GM18499 (cell line): ENCODE results near the gene RSPH6A.
"Not testable (repeated sequence)": the region's sequence is repeated elsewhere in the genome, so short reads cannot be mapped to it uniquely, and the experiment has no call there.

Experiments
- ATAC-seq: cut with Tn5 transposase; IDR thresholded peaks from one replicate; pipeline ENCODE4 v1.9.1; 2021; ENCODE audit warnings: moderate number of reproducible peaks; ENCODE audit not compliant: insufficient read depth, unreplicated experiment

Gene RSPH6A

DNA sequence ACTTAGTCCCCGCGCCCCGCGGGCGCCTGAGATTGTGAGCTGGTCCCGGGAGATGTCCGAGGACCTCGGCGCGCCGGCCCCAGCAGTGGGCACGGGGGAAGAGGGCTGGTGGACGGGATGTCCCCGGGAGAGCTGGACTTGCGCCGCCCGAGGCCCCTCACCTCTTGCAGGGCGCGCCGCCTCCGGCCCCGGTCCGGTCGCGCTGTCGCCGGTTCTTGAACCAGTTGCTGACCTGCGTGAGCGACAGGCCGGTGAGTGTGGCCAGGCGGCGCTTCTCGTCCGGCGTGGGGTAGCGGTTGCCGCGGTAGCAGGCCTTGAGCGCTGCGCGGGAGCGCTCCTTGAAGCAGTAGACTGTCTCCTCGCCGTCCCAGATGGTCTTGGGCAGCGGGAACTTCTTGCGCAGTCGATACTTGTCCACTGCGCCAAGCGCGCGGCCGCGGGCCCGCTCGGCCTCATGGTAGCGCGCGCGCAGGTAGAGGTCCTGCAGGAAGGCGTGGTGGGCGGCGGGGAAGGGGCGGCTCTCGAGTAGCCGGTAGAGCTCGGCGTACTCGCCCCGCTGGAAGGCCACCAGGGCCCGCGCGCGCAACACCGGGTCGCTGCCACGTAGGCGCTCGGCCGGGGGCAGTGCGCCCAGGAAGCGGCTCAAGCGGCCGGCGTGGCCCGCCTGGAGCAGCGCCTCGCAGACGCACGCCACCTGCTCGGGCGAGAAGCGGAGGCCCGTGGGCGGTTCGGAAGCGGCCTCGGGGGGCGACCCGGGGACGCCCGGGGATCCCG, 47.0 kb downstream of the RSPH6A start:
- ATAC-seq, result no peak

DNA sequence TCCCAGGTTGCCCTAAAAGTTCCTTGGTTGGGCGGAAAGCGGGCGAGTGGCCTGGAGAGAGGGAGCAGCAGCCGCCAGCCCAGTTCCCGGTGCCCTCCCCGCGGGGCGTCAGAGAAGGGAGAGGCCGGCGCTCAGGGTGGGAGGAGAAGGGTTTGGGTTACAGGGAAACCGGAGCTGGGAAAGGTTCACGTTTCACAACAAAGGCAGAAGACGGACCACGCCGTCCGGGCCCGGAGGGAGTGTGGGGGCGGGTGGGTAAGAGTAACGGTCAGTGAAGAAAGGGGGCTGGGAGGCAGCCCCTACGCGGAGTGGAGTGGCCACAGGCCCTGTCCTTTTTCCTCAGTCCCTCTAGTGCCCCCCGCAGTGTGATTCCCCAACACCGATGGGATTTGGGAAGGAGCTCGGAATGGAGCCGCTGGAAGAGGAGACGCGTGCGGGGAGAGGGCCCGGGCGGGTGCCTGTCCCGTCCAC, 47.7 kb downstream of the RSPH6A start:
- ATAC-seq, result no peak

DNA sequence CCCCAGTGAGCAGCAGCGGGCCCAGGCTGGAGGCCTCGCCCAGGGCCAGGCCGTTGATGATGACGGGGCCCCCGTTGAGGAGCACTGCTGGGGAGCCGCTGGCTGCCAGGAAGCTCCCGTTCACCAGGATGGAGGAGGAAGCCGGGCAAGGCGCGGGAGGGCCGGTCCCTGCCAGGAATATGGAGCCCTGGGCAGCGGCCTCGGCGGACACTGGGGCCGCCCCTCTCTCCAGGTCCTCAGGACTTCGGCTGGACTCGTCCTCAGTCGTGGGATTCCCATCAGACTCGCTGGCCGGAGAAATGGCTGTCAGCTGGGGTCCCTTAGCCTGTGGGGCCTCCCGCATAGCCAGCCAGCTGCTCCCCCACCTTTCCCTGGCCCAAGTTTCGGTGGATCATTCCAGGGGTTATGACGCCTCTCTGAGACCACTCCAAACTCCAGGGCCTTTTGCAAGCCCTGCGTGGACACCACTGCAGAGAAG, 48.2 kb downstream of the RSPH6A start:
- ATAC-seq, result no peak

DNA sequence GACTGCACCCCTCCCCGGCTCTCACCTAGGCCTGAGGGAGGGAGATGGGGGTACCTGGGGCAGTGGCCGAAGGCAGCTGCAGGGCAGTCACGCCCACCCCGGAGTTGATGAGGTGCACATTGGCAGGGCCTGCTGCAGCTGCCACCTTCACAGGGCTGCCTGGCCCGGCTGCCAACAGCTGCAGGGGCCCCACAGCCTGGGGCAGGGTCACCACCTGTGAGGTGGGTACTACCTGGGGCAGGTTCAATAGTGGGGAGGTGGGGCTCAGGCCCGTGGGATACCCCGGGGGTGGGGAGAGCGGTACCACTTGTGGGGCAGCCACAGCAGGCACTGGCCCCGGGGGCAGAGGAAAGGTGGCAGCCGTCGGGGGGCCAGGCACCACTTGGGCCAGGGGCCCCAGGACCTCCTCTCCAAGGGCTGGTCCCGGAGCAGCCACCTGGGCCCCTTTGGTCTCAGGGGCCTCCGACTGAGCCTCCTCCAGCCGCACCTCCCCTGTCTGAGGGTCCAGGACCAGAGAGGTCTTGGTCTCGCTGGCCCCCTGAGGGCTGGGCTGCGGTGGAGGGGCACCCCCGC, 48.7 kb downstream of the RSPH6A start:
- ATAC-seq, result no peak

DNA sequence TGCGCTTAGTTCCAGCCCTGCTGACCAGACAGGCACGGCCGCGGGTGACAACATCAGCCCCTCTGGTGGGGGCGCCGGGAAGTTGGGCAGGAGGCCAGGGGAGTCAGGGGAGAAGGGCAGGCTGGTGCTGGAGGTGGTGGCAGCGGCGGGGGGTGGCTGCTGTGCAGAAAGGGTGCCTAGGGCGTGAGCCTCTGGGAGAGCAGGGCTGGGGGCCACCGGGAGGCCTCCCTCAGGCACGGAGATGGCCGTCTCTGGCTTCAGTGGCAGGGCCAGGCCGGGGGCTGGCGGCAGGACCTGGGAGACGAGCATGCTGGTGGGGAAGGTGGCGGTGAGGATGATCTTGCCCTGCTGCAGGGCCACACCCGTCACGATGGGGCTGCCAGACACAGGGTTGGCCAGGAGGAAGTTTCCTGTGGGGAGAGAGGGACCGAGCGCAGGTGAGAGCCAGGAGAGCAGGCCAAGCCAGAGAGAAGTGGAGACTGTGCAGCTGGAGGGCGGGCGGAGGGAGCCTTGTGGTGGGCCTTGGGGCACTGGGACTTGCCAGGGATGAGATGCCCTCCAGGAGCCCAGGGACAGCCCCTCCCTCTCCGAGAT, 49.3 kb downstream of the RSPH6A start:
- ATAC-seq, result no peak

DNA sequence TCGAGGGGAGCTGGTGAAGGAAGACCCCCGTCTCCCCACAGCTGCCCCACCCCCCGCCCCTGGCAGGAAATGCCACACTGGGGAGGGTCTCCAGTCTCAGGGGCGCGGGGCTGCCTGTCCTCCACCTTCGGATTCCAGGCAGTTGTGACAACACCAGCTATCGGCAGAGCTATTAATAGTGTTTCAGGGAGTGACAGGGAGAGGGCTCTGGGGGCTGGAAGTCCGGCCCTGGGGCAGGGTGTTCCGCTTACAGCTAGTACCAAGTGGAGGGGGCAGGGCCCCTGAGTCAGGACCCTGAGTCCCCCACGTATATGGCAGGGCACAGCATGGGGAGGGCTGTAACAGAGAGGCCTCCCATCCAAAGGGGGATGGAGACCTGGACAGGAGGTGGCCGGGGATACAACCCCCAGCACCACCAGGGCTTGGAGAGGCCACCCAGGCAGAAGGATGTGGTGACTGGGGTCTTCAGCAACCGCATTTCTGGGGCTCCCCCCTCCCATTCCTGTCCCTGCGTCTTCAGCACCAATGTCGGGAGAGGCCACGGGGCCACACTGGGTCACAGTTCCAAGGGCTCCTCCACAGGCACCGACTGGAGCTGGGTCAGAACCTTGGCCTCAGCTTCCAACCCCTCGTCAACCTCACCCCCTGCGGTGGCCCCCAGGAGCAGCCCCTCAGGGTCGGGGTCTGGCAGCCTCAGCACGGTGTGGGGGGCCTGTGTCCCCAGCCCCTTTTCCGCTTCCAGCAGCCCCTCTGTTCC, 50.0 kb downstream of the RSPH6A start:
- no peak for ATAC-seq

DNA sequence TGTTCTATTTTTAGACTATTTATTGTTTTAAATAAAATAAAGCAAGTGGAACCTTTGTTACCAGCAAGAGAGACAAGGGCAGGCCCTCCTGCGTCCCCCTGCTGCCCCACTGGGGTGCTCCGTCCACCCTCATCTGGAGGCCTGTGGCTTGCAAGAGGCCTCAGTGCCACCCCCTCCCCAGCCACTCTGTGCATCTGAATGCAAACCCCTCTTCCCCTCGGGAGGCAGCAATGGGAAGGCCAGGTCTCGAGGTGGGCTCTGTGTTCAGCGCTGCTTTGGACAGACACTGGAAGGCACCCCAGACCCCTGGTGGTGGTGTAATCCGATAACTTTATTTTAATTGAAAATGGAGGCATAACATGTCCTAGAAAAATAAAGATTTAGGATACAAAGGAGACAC, 50.6 kb downstream of the RSPH6A start:
- no peak for ATAC-seq

DNA sequence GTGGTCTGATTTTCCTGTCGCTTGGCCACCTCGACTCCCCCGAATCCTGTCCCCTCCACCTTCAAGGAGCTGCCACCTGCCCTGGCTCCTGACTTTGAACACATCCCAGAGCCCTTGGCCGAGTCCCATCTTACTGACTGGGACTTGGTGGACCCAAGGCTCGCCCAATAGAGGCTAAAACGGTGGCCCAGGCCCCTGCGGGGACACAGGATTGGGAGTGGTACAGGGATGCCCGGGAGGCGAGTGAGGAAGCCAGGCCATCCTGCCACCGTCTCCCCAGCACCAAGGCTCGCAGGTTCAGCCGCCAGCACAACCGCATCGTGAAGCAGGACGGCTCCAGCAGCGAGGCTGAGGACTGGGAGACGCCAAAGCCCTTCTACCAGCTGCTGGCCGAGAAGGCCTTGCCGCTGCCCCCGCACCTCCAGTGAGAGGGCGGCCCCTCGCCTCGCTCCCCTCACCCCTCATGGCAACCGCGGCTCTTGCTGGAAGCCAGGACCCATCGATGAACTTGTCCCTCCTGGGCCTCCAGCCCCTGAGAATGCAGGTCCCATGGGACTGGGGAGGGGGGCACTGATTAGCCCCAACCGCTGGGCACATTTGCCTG, 51.3 kb downstream of the RSPH6A start:
- ATAC-seq, result no peak

DNA sequence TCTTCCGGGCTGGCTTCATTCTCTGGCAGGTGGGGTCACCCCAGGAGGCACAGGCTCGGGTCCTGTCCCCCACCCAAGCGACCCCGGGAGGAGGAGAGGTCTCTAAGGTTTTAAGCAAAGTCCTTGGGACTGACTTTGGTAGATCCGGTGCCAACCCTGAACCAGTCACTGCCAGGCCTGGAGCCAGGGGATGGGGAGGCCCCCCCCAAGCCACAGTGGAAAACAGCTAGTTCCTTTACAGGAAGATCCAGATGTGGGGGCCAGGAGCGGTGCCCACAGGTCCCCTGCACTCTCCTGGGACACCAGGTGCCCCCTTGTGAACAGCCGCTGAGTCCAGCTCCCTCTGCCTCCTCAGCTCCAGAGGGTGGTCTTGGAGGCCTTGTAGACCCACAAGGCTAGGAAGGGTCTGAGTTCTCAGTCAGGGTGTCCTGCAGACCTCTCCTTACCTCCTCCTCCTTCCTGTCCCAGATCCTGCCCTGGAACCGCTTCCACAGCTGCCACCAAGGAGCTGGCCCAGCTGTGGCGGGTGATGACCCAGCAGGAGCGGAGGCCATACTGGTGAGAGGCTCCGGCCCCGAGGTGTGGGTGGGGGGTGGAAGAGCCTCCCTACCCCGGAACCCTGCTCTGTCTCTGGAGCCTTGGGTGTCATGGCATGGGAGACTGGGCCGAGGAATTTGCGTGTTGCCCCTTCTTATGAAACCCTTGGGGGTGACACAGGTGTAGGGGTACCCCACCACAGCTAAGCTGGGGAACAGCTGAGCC, 52.1 kb downstream of the RSPH6A start:
- ATAC-seq, result no peak

DNA sequence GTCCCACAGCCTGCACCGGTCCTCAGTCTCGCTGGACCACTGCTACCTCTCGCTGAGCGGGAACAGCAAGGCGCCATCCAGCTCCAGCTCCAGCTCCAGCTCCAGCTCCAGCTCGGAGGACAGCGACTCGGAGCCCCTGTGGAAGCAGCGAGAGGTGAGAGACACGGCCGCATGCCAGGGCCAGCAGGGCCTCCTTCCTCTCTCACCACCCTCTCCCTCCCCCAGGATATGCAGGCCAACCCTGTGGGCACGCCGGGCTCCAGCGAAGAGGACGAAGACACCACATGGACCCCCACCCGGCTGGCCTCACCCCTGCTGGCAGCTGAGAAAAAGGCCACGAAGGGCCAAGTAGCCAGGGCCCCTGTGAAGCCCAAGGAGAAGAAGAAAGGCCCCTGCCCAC, 53.4 kb downstream of the RSPH6A start:
- ATAC-seq, result no peak

DNA sequence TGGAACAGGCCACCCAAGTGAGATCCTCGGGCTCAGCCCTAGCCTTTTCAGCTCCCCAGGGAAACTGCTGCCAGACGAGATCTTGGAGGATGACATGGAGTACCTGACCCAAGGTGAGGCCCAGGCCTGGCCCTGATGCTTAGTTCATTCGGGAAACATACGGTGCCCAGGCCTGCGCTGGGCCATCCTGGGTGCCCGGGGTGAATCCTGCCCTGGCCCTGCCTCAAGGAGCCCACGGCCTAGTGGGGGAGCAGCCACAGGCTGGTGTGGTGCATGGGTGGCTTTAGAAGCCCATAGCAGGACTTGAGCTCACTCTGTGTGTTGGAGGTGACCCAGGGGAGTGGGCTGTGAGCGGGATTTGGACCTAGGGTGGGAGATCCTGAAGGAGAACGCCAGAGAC, 56.2 kb downstream of the RSPH6A start:
- ATAC-seq, result no peak

DNA sequence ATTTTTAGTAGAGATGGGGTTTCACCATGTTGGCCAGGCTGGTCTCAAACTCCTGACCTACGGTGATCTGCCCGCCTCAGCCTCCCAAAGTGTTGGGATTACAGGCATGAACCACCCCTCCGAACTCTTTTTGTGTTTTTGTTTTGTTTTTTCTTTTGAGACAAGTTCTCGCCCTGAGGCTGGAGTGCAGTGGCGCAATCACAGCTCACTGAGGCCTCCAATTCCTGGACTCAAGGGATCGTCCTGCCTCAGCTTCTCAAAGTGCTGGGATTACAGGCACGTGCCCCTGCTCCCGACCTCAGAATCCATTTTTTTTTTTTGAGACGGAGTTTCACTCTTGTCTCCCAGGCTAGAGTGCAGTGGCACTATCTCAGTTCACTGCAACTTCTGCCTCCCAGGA, 57.4 kb downstream of the RSPH6A start:
- ATAC-seq, result no peak

DNA sequence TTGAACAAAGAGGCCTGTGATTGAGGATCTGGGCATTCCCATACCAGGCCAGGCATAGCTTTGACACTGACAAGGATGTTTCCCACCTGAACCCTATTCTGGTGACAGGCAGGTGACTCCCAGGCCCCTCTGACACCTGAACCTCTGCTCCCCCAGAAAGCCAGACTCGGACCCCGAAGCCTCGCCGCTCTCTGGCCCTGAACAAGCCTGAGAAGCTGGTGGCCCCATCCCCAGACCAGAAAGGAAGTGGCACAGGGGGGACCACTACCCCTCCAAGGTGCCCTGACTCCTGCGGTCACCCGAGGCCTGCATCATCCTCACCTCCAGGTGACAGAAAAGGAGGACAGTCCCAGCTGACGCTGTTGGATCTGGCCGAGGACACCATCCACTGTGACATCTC, 60.8 kb downstream of the RSPH6A start:
- no peak for ATAC-seq

DNA sequence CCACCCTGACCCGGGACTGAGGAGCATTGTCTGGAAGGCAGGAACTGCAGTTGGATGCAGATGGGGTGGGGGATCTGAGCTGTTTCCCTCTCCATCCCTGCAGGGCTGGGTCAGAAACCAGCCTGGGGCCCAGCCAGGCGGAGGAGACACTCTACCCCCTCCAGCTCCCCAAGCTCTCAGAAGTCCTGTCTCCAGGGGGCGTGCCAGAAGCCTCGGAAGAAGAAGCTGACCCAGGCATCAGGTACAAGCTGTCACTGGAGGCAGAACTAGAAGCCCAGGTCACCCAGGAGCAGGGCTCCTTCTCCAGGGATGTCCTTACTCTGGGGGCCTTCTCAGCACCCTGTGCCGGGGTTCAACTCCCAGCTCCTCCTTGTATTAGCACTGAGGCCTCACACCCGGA, 61.6 kb downstream of the RSPH6A start:
- ATAC-seq, result no peak

DNA sequence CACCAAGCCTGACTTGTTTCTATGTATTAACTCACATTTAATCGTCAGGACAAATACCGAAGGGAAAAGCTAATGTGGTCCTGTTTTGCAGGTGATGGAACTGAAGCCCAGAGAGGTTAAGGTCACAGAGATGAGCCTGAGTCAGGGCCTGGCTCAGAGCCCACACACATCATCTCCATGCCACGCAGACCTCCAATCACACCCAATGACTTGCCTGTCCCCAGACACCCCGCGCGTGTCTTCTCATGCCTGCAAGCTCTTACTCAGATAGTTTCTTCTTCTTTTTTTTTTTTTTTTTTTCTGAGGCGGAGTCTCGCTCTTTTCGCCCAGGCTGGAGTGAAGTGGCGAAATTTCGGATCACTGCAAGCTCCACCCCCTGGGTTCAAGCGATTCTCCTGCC, 62.5 kb downstream of the RSPH6A start:
- ATAC-seq, result no peak

DNA sequence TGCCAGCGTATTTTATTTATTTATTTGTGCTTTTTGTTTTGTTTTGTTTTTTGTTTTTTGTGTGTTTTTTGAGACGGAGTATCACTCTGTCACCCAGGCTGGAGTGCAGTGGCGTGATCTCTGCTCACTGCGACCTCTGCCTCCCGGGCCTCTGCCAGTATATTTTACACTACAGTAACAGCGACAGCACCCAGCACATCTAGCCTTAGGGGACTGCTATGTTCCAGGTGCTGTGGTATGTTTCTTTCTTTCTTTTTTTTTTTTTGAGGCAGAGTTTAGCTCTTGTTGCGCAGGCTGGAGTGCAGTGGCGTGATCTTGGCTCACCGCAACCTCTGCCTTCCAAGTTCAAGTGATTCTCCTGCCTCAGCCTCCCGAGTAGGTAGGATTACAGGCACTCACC, 63.6 kb downstream of the RSPH6A start:
- ATAC-seq, result not testable (repeated sequence)

DNA sequence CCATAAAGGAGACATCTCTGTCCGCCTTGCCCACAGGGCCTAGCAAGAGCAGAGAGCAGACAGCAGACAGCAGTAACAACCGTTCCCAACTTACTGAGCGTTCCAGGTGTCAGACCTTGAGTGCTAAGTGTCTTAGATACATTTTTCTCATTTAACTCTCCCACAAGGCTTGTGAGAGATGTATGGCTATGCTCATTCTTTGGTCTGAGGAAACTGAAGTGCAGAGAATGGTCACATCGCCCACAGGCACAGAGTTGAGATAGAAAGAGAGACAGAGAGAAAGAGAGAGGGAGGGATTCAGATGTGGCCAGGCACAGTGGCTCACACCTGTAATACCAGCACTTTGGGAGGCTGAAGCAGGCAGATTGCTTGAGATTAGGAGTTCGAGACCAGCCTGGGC, 67.6 kb downstream of the RSPH6A start:
- no peak for ATAC-seq

DNA sequence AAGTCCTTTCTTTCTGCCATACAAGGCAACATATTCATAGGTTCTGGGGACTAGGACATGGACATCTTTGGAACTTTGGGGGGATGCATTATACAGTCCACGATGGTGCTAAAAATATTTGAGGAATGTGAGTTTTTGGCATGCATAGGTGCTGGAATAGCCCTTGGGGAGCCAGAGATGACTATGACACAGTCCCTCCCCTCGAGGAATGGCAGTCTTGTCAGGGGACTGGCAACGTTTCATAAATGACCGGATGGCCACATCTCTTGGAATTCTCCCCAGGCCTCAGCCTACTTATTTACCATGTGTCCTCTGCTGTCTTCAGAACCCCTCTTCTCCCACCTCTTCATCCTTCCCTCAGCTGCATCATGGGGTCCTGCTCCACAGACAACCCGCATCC, 68.2 kb downstream of the RSPH6A start:
- no peak for ATAC-seq
